HG03442 (cell line): ENCODE results near the gene ARMH4.
"Not testable (repeated sequence)": the region's sequence is repeated elsewhere in the genome, so short reads cannot be mapped to it uniquely, and the experiment has no call there.

Experiments used
- ATAC-seq: cut with Tn5 transposase; IDR thresholded peaks from one replicate; pipeline ENCODE4 v1.9.1; 2021; ENCODE audit warnings: mild to moderate bottlenecking, moderate library complexity; ENCODE audit not compliant: unreplicated experiment

The ARMH4 gene

GRCh38 chr14:58145936-58146335, 6.1 kb downstream of the ARMH4 start:
- no peak for ATAC-seq

DNA sequence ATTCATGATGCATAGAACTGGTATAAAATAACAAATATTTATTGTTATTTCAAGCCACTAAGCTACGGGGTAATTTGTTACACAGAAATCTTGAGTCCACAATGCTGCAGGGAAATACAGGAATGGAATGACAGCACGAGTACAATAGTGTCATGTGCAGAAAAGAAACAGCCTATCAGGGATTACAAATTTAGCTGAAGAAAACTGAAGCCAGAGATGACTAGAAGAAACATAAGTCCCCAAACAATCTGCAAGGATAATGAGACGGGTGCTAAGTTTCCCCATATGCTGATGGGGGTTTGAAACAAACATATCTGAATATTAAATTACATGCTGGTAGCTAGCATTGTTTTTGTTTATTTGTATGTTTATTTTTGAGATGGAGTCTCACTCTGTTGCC, 8.9 kb downstream of the ARMH4 start:
- ATAC-seq, result no peak

- ATAC-seq, result no peak
Observed at GRCh38 chr14:58141893-58142292, 10.1 kb downstream of the ARMH4 start.

- no peak for ATAC-seq
Observed at GRCh38 chr14:58138714-58139482, 13.1 kb downstream of the ARMH4 start.

- ATAC-seq, result peak; percentile 60
Observed at GRCh38 chr14:58138031-58138713, 13.8 kb downstream of the ARMH4 start.

- no peak for ATAC-seq
Observed at GRCh38 chr14:58133739-58134138, 18.3 kb downstream of the ARMH4 start.

GRCh38 chr14:58131386-58131785, 20.6 kb downstream of the ARMH4 start:
- ATAC-seq, result no peak

GRCh38 chr14:58130116-58130782, 21.8 kb downstream of the ARMH4 start:
- no peak for ATAC-seq

DNA sequence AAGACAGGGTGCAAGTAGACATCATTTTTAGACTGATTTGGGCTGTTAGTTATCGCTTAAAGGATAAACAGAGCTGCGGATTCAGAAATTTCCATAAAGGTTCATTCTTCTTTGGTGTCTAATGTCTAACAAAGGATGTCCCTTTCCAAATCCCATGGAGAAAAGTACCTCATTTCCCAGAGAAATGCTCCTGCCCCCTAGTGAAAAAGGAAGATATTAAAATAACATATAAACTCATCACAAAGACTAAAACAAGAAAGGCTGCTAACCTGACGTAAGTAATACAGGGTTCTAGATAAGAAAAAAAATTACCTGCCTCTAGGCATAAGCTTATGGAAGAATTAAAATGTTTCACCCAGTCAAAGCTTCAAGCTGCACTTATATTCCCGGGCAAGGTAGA, 22.8 kb downstream of the ARMH4 start:
- no peak for ATAC-seq

- no peak for ATAC-seq
Observed at GRCh38 chr14:58128416-58128815, 23.6 kb downstream of the ARMH4 start.

GRCh38 chr14:58122546-58122945, 29.5 kb downstream of the ARMH4 start:
- not testable (repeated sequence) for ATAC-seq

GRCh38 chr14:58121530-58122186, 30.4 kb downstream of the ARMH4 start:
- no peak for ATAC-seq

GRCh38 chr14:58119381-58119780, 32.6 kb downstream of the ARMH4 start:
- no peak for ATAC-seq

GRCh38 chr14:58118097-58118815, 33.8 kb downstream of the ARMH4 start:
- ATAC-seq, result no peak

DNA sequence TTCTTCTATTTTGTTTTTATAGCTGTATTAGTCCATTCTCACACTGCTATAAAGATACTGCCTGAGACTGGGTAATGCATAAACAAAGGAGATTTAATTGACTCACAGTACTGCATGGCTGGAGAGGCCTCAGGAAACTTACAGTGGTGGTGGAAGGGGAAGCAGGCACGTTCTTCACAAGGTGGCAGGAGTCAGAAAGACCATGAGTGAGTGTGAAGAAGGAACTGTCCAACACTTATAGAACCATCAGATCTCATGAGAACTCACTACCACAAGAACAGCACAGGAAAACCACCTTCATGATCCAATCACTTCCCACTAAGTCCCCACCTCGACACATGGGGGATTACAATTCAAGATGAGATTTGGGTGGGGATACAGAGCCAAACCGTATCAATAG, 42.3 kb downstream of the ARMH4 start:
- ATAC-seq, result no peak

- ATAC-seq, result no peak
Observed at GRCh38 chr14:58108717-58109116, 43.3 kb downstream of the ARMH4 start.

- ATAC-seq, result no peak
Observed at GRCh38 chr14:58107947-58108552, 44.0 kb downstream of the ARMH4 start.

GRCh38 chr14:58107041-58107440, 45.0 kb downstream of the ARMH4 start:
- no peak for ATAC-seq

GRCh38 chr14:58106446-58106845, 45.6 kb downstream of the ARMH4 start:
- no peak for ATAC-seq

DNA sequence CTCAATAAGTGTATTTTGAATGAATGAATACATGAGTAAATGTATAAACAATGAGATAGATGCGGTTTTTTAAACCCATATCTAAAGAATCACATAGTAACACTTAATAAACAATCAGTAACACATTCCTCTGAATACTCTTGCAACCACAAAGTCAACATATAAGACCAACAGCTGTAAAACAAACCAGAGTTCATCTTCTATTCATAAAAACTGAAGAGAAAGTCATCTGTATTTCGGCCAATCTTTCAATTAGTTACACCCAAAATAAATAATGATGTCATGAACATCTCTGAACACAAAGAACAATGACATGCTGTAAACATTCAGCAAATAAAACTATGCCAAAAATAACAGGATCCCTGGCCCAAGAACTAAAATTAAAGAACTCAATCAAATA, 47.2 kb downstream of the ARMH4 start:
- ATAC-seq, result no peak
